Astrocyte (in vitro differentiated cells and primary cell): ENCODE measurements around the gene MBD5. TPM values are rescaled to one million over a fixed set of nuclear protein-coding genes. Genes with fewer than 3 reads are reported as not detected.

Experiments used
- DNase-seq: peaks from one replicate; pipeline ENCODE4 v3.0.0-alpha.2; 2010; ENCODE audit warnings: low read depth
- FAIRE-seq: peaks from 2 replicates; lab custom pipeline; 2011; peaks lifted over from hg19 to GRCh38; lab: Jason Lieb, UNC
- H2AFZ ChIP-seq: 2 replicates; pipeline ENCODE4 v1.6.0; 2012; ENCODE audit warnings: low read depth, low read length, inconsistent platforms
- H3K27ac ChIP-seq: 2 replicates; pipeline ENCODE4 v1.5.1; 2011; ENCODE audit warnings: low read depth, low read length, inconsistent platforms
- H3K27me3 ChIP-seq: 2 replicates; pipeline ENCODE4 v1.6.0; 2011; ENCODE audit warnings: low read length, inconsistent platforms; ENCODE audit not compliant: insufficient read depth
- H3K36me3 ChIP-seq: 2 replicates; pipeline ENCODE4 v1.5.1; 2011; ENCODE audit warnings: low read length, inconsistent platforms; ENCODE audit not compliant: insufficient read depth
- H3K4me1 ChIP-seq: 2 replicates; pipeline ENCODE4 v1.5.1; 2011; ENCODE audit warnings: low read length, inconsistent platforms; ENCODE audit not compliant: insufficient read depth
- H3K4me2 ChIP-seq: 2 replicates; pipeline ENCODE4 v1.6.0; 2012; ENCODE audit warnings: low read length, inconsistent platforms
- H3K4me3 ChIP-seq: 2 replicates; pipeline ENCODE4 v1.5.1; 2011; ENCODE audit warnings: low read depth, mild to moderate bottlenecking, low read length, inconsistent platforms; ENCODE audit not compliant: insufficient read depth
- H3K79me2 ChIP-seq: 2 replicates; pipeline ENCODE4 v1.6.0; 2012; ENCODE audit warnings: mild to moderate bottlenecking, low read length, inconsistent platforms; ENCODE audit not compliant: insufficient read depth
- H3K9ac ChIP-seq: 2 replicates; pipeline ENCODE4 v1.6.0; 2012; ENCODE audit warnings: mild to moderate bottlenecking, low read length, inconsistent platforms
- H3K9me3 ChIP-seq: 2 replicates; pipeline ENCODE4 v1.5.1; 2012; ENCODE audit warnings: low read depth, mild to moderate bottlenecking, low read length, inconsistent platforms; ENCODE audit not compliant: insufficient read depth
- H4K20me1 ChIP-seq: 2 replicates; pipeline ENCODE4 v1.6.0; 2012; ENCODE audit warnings: low read length, inconsistent platforms; ENCODE audit not compliant: insufficient read depth
- H3K27ac Mint-ChIP-seq: one replicate; pipeline ENCODE4 v1.8.0; 2021; ENCODE audit warnings: mild to moderate bottlenecking, mixed read lengths; ENCODE audit not compliant: unreplicated experiment
- H3K27me3 Mint-ChIP-seq: one replicate; pipeline ENCODE4 v1.8.0; 2021; ENCODE audit warnings: low read depth, mixed read lengths; ENCODE audit not compliant: unreplicated experiment
- H3K36me3 Mint-ChIP-seq: one replicate; pipeline ENCODE4 v1.8.0; 2021; ENCODE audit warnings: low read depth, mixed read lengths; ENCODE audit not compliant: unreplicated experiment
- H3K4me1 Mint-ChIP-seq: one replicate; pipeline ENCODE4 v1.8.0; 2021; ENCODE audit warnings: low read depth, mixed read lengths; ENCODE audit not compliant: unreplicated experiment
- H3K4me3 Mint-ChIP-seq: one replicate; pipeline ENCODE4 v1.8.0; 2021; ENCODE audit warnings: mild to moderate bottlenecking, moderate library complexity, mixed read lengths; ENCODE audit not compliant: unreplicated experiment
- H3K9me3 Mint-ChIP-seq: one replicate; pipeline ENCODE4 v1.8.0; 2021; ENCODE audit warnings: mild to moderate bottlenecking, mixed read lengths; ENCODE audit not compliant: unreplicated experiment
- EZH2 ChIP-seq: IDR thresholded peaks from 2 replicates; pipeline ENCODE4 v1.6.1; 2012; ENCODE audit warnings: mild to moderate bottlenecking, low read length, inconsistent platforms; ENCODE audit not compliant: insufficient read depth
- total RNA-seq: library from RNA; stranded (reverse); gene quantifications from 2 replicates; pipeline ENCODE4 v1.2.1, GENCODE V29; 2021
- TF ChIP-seq, protein P1 (sequence below): IDR thresholded peaks from 2 replicates; pipeline ENCODE4 v1.5.1; 2011; ENCODE audit warnings: low read depth, mild to moderate bottlenecking, inconsistent platforms, low read length, moderate library complexity; ENCODE audit not compliant: insufficient read depth

MBD5 gene
- total RNA-seq, 1 donor from 2014 or later, result 53.6 TPM

DNA sequence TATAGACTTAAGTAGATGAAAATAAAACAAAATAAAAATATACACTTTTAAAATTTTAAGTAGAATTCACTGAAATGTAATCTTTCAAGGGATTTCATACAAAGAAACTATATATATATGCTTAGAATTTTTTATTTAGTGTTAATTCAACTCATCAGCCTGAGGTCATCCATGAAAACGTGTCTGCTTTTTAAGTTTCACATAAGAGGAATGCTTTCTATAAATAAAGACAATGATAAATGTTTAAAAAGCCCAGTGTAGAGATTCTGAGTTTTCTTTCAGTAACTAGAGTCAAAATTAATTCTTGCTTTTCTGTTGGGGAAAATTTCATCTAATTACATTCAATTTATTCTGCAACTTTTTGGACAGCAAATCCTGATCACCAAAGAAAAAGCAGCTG lies 213.3 kb downstream of the MBD5 start:
- Histone ChIP-seq H2AFZ (no peak overlapping the region), H3K9me3 (peaks cover 8% of the 10 kb centered on the region), H3K4me2 (no peak overlapping the region), H4K20me1 (peaks cover 8% of the 10 kb centered on the region), H3K4me1 (no peaks in the 10 kb centered on the region), H3K79me2 (no peaks in the 10 kb centered on the region), H3K4me3 (no peak overlapping the region), H3K27me3 (no peaks in the 10 kb centered on the region), H3K36me3 (peaks cover 10% of the 10 kb centered on the region), H3K27ac (no peak overlapping the region), H3K9ac (no peak overlapping the region)
- peaks cover 31% of the 10 kb centered on the region for H3K36me3 Mint-ChIP-seq
- H3K27me3 Mint-ChIP-seq, result no peaks in the 10 kb centered on the region
- H3K4me3 Mint-ChIP-seq, result no peak overlapping the region
- DNase-seq (no peak), FAIRE-seq (no peak)
- TF ChIP-seq EZH2, result no peak
- TF ChIP-seq, protein P1, sequence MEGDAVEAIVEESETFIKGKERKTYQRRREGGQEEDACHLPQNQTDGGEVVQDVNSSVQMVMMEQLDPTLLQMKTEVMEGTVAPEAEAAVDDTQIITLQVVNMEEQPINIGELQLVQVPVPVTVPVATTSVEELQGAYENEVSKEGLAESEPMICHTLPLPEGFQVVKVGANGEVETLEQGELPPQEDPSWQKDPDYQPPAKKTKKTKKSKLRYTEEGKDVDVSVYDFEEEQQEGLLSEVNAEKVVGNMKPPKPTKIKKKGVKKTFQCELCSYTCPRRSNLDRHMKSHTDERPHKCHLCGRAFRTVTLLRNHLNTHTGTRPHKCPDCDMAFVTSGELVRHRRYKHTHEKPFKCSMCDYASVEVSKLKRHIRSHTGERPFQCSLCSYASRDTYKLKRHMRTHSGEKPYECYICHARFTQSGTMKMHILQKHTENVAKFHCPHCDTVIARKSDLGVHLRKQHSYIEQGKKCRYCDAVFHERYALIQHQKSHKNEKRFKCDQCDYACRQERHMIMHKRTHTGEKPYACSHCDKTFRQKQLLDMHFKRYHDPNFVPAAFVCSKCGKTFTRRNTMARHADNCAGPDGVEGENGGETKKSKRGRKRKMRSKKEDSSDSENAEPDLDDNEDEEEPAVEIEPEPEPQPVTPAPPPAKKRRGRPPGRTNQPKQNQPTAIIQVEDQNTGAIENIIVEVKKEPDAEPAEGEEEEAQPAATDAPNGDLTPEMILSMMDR, result no peak
- H3K27ac Mint-ChIP-seq, result no peak overlapping the region
- H3K9me3 Mint-ChIP-seq, result peaks cover 16% of the 10 kb centered on the region
- H3K4me1 Mint-ChIP-seq, result peaks cover 3% of the 10 kb centered on the region

DNA sequence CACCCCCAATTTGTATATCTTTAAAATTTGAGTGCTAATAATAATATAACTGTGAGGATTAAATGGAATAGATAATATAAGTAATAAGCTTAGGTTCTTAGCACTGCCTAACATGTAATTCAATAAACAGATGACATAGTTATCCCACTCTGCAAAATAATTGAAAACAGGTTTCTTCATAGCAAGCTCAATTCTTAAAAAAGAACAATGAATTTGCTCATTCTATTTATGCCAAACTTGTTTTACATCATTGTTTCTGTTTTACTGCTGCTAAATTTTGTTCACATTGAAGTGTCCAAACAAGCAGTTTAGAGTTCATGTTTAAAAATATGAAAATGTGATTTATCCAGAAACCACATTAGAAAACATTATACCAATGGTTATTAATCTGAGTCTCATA lies 217.0 kb downstream of the MBD5 start:
- no peak for DNase-seq
- Mint-ChIP-seq H3K36me3 (peaks cover 36% of the 10 kb centered on the region), H3K27me3 (no peaks in the 10 kb centered on the region)

DNA sequence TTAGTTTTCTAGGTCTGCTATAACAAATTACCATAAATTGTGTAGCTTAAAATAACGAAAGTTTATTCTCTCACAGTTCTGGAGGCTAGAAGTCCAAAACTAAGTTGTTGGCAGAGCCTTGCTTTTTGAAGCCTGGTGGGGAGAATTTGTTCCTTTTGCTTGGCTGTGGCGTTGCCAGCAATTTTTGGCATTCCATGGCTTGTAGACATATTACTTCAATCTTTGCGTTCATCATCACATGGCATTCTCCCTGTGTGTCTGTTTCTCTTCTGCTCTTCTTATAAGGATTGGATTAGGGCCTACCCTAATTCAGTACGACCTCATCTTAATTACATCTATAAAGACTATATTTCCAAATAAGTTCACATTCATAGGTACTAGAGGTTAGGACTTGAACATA lies 217.7 kb downstream of the MBD5 start:
- no peak for TF ChIP-seq EZH2
- TF ChIP-seq, protein P1, result no peak
- Histone ChIP-seq H2AFZ (no peak overlapping the region), H3K79me2 (no peaks in the 10 kb centered on the region), H3K9ac (no peak overlapping the region), H4K20me1 (no peaks in the 10 kb centered on the region), H3K4me3 (no peak overlapping the region), H3K27ac (no peak overlapping the region), H3K4me1 (no peaks in the 10 kb centered on the region), H3K36me3 (peaks cover 10% of the 10 kb centered on the region), H3K27me3 (no peaks in the 10 kb centered on the region), H3K4me2 (no peak overlapping the region), H3K9me3 (peaks cover 8% of the 10 kb centered on the region)
- no peaks in the 10 kb centered on the region for H3K27me3 Mint-ChIP-seq
- no peak overlapping the region for H3K27ac Mint-ChIP-seq
- H3K36me3 Mint-ChIP-seq, result peaks cover 36% of the 10 kb centered on the region
- H3K9me3 Mint-ChIP-seq, result peaks cover 16% of the 10 kb centered on the region
- H3K4me1 Mint-ChIP-seq, result no peaks in the 10 kb centered on the region
- DNase-seq (peak; percentile 14), FAIRE-seq (no peak)
- no peak overlapping the region for H3K4me3 Mint-ChIP-seq

More for the DNA sequence above, 217.0 kb downstream of the MBD5 start:
- Histone ChIP-seq H2AFZ (no peak overlapping the region), H3K4me1 (no peaks in the 10 kb centered on the region), H3K4me2 (no peak overlapping the region), H3K27me3 (no peaks in the 10 kb centered on the region), H3K4me3 (no peak overlapping the region), H3K9me3 (peaks cover 8% of the 10 kb centered on the region), H3K79me2 (no peaks in the 10 kb centered on the region), H4K20me1 (no peaks in the 10 kb centered on the region), H3K9ac (no peak overlapping the region), H3K36me3 (peaks cover 10% of the 10 kb centered on the region), H3K27ac (no peak overlapping the region)
- H3K27ac Mint-ChIP-seq, result no peak overlapping the region
- no peak for FAIRE-seq
- no peaks in the 10 kb centered on the region for H3K4me1 Mint-ChIP-seq
- TF ChIP-seq EZH2, result no peak
- TF ChIP-seq, protein P1, result no peak
- H3K9me3 Mint-ChIP-seq, result peaks cover 16% of the 10 kb centered on the region
- no peak overlapping the region for H3K4me3 Mint-ChIP-seq
